ENCODE data around the gene SORBS2.
A peak's percentile ranks its signal among the peaks of the same experiment; 100 is the strongest.

Gene SORBS2

GRCh38 chr4:185597532-185598188 is 214.3 kb downstream of the SORBS2 start:
- DNase-seq (ENCODE audit: low read depth in 2 of 2, low spot score in 1 of 2), result peak; percentile 21 to 59

- DNase-seq (ENCODE audit: low read depth in 2 of 2, low spot score in 1 of 2), result no peak
These were observed 219.0 kb downstream of the SORBS2 start for GRCh38 chr4:185592845-185593488.

GRCh38 chr4:185592438-185592837 is 219.6 kb downstream of the SORBS2 start:
- no peak for DNase-seq (ENCODE audit: low read depth in 2 of 2, low spot score in 1 of 2)

GRCh38 chr4:185591679-185592141 is 220.3 kb downstream of the SORBS2 start:
- DNase-seq (ENCODE audit: low read depth in 2 of 2, low spot score in 1 of 2), result no peak

GRCh38 chr4:185590982-185591381 is 221.0 kb downstream of the SORBS2 start:
- DNase-seq (ENCODE audit: low read depth in 2 of 2, low spot score in 1 of 2), result no peak

GRCh38 chr4:185589067-185589836 is 222.7 kb downstream of the SORBS2 start:
- DNase-seq (ENCODE audit: low read depth in 2 of 2, low spot score in 1 of 2), result no peak

- peak; percentile 2 to 24 for DNase-seq (ENCODE audit: low read depth in 2 of 2, low spot score in 1 of 2)
These were observed 224.4 kb downstream of the SORBS2 start for GRCh38 chr4:185587427-185588161.

GRCh38 chr4:185587030-185587426 is 225.0 kb downstream of the SORBS2 start:
- no peak for DNase-seq (ENCODE audit: low read depth in 2 of 2, low spot score in 1 of 2)

GRCh38 chr4:185585211-185585610 is 226.8 kb downstream of the SORBS2 start:
- DNase-seq (ENCODE audit: low read depth in 2 of 2, low spot score in 1 of 2), result no peak

- DNase-seq (ENCODE audit: low read depth in 2 of 2, low spot score in 1 of 2), result no peak
These were observed 228.2 kb downstream of the SORBS2 start for GRCh38 chr4:185583813-185584212.

- no peak for DNase-seq (ENCODE audit: low read depth in 2 of 2, low spot score in 1 of 2)
These were observed 229.2 kb downstream of the SORBS2 start for GRCh38 chr4:185582651-185583400.

- DNase-seq (ENCODE audit: low read depth in 2 of 2, low spot score in 1 of 2), result no peak
These were observed 231.3 kb downstream of the SORBS2 start for GRCh38 chr4:185580699-185581098.

GRCh38 chr4:185578284-185578683 is 233.7 kb downstream of the SORBS2 start:
- DNase-seq (ENCODE audit: low read depth in 2 of 2, low spot score in 1 of 2), result no peak

- no peak for DNase-seq (ENCODE audit: low read depth in 2 of 2, low spot score in 1 of 2)
These were observed 234.7 kb downstream of the SORBS2 start for GRCh38 chr4:185576962-185577950.

- no peak for DNase-seq (ENCODE audit: low read depth in 2 of 2, low spot score in 1 of 2)
These were observed 235.6 kb downstream of the SORBS2 start for GRCh38 chr4:185576314-185576961.

GRCh38 chr4:185573651-185574199 is 238.3 kb downstream of the SORBS2 start:
- DNase-seq (ENCODE audit: low read depth in 2 of 2, low spot score in 1 of 2), result no peak

GRCh38 chr4:185570727-185571126 is 241.3 kb downstream of the SORBS2 start:
- DNase-seq (ENCODE audit: low read depth in 2 of 2, low spot score in 1 of 2), result no peak

Data from stimulated activated CD8-positive, alpha-beta memory T cell treated with anti-CD3 and anti-CD28 coated beads, Interleukin-4, amount 100 ng/mL, for 4 hours (primary cell).